Testis (tissue), 2 donors: ENCODE data around the gene TCP11.
"Not testable (repeated sequence)": the region's sequence is repeated elsewhere in the genome, so short reads cannot be mapped to it uniquely, and the experiment has no call there.

Experiments
- CTCF ChIP-seq, 3 experiments: fragments of 450-650 bp in 2 of 3; fragments of 200-600 bp in 1 of 3; sonication (generic) in 1 of 3; IDR thresholded peaks; one replicate each; pipeline ENCODE4 v1.5.1; 2016 to 2019; ENCODE audit warnings: antibody characterized with exemption in 3 of 3, mild to moderate bottlenecking in 2 of 3, moderate library complexity in 1 of 3
- POLR2A ChIP-seq: fragments of 450-650 bp; IDR thresholded peaks from one replicate; pipeline ENCODE4 v1.6.1; 2017; ENCODE audit warnings: antibody characterized with exemption, mild to moderate bottlenecking, moderate library complexity

- TF ChIP-seq CTCF (IDR thresholded peaks at IDR 0.05); POLR2A: not testable (repeated sequence)
Measured at GRCh38 chr6:35107761-35108160, 33.4 kb downstream of the TCP11 start.
